ENCODE measurements around the gene SLC6A18.
A peak's percentile ranks its signal among the peaks of the same experiment; 100 is the strongest.

The SLC6A18 gene

GRCh38 chr5:1239505-1240251, 14.5 kb downstream of the SLC6A18 start:
- no peak for DNase-seq

- no peak for DNase-seq
These were observed 15.5 kb downstream of the SLC6A18 start for GRCh38 chr5:1240496-1241260.

- no peak for DNase-seq
These were observed 16.4 kb downstream of the SLC6A18 start for GRCh38 chr5:1241509-1242080.

GRCh38 chr5:1242733-1243486, 17.7 kb downstream of the SLC6A18 start:
- no peak for DNase-seq

GRCh38 chr5:1243487-1244130, 18.4 kb downstream of the SLC6A18 start:
- no peak for DNase-seq

- no peak for DNase-seq
These were observed 19.1 kb downstream of the SLC6A18 start for GRCh38 chr5:1244255-1244654.

GRCh38 chr5:1244976-1245375, 19.8 kb downstream of the SLC6A18 start:
- no peak for DNase-seq

GRCh38 chr5:1245905-1246576, 20.9 kb downstream of the SLC6A18 start:
- no peak for DNase-seq

GRCh38 chr5:1246711-1247431, 21.7 kb downstream of the SLC6A18 start:
- DNase-seq: peak; percentile 25

GRCh38 chr5:1247811-1248210, 22.6 kb downstream of the SLC6A18 start:
- no peak for DNase-seq

GRCh38 chr5:1249366-1250280, 24.4 kb downstream of the SLC6A18 start:
- DNase-seq: no peak

GRCh38 chr5:1251678-1252580, 26.7 kb downstream of the SLC6A18 start:
- no peak for DNase-seq

- no peak for DNase-seq
These were observed 27.5 kb downstream of the SLC6A18 start for GRCh38 chr5:1252681-1253080.

- no peak for DNase-seq
These were observed 28.4 kb downstream of the SLC6A18 start for GRCh38 chr5:1253456-1254105.

- DNase-seq: no peak
These were observed 29.0 kb downstream of the SLC6A18 start for GRCh38 chr5:1254196-1254595.

- DNase-seq: peak; percentile 62
These were observed 29.9 kb downstream of the SLC6A18 start for GRCh38 chr5:1255081-1255561.

- DNase-seq: no peak
These were observed 31.6 kb downstream of the SLC6A18 start for GRCh38 chr5:1256776-1257175.

- DNase-seq: no peak
These were observed 32.2 kb downstream of the SLC6A18 start for GRCh38 chr5:1257363-1257762.
